AG04450 (cell line): ENCODE measurements around the gene C1D. TPM values are rescaled to one million over a fixed set of nuclear protein-coding genes. Genes with fewer than 3 reads are reported as not detected.

ENCODE experiments used
- CTCF ChIA-PET: fragments of 300-600, 350-600 bp; formaldehyde crosslinking; extraction: SDS; loops from one replicate; lab custom pipeline; 2022; ENCODE audit warnings: antibody characterized with exemption, inconsistent platforms; lab: Charles Lee
- POLR2A ChIA-PET: fragments of 350-600 bp; formaldehyde crosslinking; extraction: SDS; loops from one replicate; lab custom pipeline; 2021; ENCODE audit warnings: antibody characterized with exemption, inconsistent platforms; lab: Yijun Ruan, JAX
- DNase-seq: peaks from one replicate; pipeline ENCODE4 v3.0.0-alpha.2; 2011; ENCODE audit warnings: low read depth, low spot score
- H3K27ac ChIP-seq: one replicate; pipeline ENCODE4 v1.5.1; 2012; ENCODE audit warnings: low read depth, low read length, control low read depth
- H3K27me3 ChIP-seq: one replicate; pipeline ENCODE4 v1.6.0; 2012; ENCODE audit warnings: low read length; ENCODE audit not compliant: control insufficient read depth, insufficient read depth
- H3K4me3 ChIP-seq: 2 replicates; pipeline ENCODE4 v1.5.1; 2011; ENCODE audit warnings: mild to moderate bottlenecking, low read depth, low read length, control low read depth
- H3K9me3 ChIP-seq: 2 replicates; pipeline ENCODE4 v1.5.1; 2012; ENCODE audit warnings: low read length; ENCODE audit not compliant: control insufficient read depth, insufficient read depth
- polyA plus RNA-seq: library from polyadenylated mRNA; depleted of rRNA; stranded (reverse); fragments of >200 nt; gene quantifications from 2 replicates; pipeline ENCODE4 v1.2.3, GENCODE V29; 2011
- TF ChIP-seq, protein P1 (sequence below): IDR thresholded peaks from 2 replicates; pipeline ENCODE4 v1.5.1; 2011; ENCODE audit warnings: low read depth, low read length, control low read depth, inconsistent platforms

C1D gene
- polyA plus RNA-seq, 1 experiment: 45.7 TPM

GRCh38 chr2:68031542-68032160 lies 31.2 kb downstream of the C1D start:
- TF ChIP-seq, protein P1, sequence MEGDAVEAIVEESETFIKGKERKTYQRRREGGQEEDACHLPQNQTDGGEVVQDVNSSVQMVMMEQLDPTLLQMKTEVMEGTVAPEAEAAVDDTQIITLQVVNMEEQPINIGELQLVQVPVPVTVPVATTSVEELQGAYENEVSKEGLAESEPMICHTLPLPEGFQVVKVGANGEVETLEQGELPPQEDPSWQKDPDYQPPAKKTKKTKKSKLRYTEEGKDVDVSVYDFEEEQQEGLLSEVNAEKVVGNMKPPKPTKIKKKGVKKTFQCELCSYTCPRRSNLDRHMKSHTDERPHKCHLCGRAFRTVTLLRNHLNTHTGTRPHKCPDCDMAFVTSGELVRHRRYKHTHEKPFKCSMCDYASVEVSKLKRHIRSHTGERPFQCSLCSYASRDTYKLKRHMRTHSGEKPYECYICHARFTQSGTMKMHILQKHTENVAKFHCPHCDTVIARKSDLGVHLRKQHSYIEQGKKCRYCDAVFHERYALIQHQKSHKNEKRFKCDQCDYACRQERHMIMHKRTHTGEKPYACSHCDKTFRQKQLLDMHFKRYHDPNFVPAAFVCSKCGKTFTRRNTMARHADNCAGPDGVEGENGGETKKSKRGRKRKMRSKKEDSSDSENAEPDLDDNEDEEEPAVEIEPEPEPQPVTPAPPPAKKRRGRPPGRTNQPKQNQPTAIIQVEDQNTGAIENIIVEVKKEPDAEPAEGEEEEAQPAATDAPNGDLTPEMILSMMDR: peak; percentile 69
- DNase-seq: peak; percentile 15
- Histone ChIP-seq H3K9me3 (no peaks in the 10 kb centered on the region), H3K4me3 (no peak overlapping the region), H3K27ac (no peak overlapping the region), H3K27me3 (no peaks in the 10 kb centered on the region)
- ChIA-PET CTCF (interaction anchor here (0.6 to 4.6 kb wide), 40 partner anchors 7 to 1604 kb away, joined by 3 to 30 read pairs (median 3); no protein-coding TSS in a partner anchor), POLR2A (interaction anchor here (0.6 to 1.1 kb wide), 2 partner anchors 186 to 259 kb away, joined by 4 read pairs; no protein-coding TSS in a partner anchor)

GRCh38 chr2:68031043-68031442 lies 31.8 kb downstream of the C1D start:
- ChIA-PET POLR2A (interaction anchor here (0.6 kb wide), 1 partner anchor 259 kb away, joined by 4 read pairs; no protein-coding TSS in a partner anchor), CTCF (interaction anchor here (0.6 to 4.6 kb wide), 40 partner anchors 8 to 1604 kb away, joined by 3 to 30 read pairs (median 4); no protein-coding TSS in a partner anchor)
- H3K4me3 ChIP-seq: no peak overlapping the region
- no peak overlapping the region for H3K27ac ChIP-seq
- no peak for DNase-seq
- TF ChIP-seq, protein P1: no peak
- H3K9me3 ChIP-seq: no peaks in the 10 kb centered on the region
- no peaks in the 10 kb centered on the region for H3K27me3 ChIP-seq

DNA sequence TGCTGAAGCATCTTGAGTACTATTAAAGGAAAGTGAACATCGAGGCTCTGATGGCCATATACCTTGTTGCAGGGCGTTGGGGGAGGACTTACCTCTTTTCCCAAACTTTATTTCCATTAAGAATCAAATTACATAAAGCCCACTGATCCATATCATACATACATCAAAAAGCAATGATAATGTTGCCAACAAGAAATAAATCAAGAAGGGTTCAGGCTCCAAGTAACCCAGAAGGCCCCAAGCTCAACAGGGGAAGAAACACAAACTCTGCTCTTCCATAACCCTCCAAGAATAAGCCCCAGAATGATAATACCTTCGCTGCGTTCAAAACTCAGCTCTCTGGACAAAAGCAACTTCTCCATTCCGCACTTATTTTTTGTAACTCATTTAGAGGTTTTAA lies 32.3 kb downstream of the C1D start:
- ChIA-PET POLR2A (no interaction called here), CTCF (interaction anchor here (0.8 to 4.6 kb wide), 19 partner anchors 9 to 1603 kb away, joined by 3 to 30 read pairs (median 4); no protein-coding TSS in a partner anchor)
- Histone ChIP-seq H3K27me3 (no peaks in the 10 kb centered on the region), H3K27ac (no peak overlapping the region), H3K9me3 (no peaks in the 10 kb centered on the region), H3K4me3 (no peak overlapping the region)
- TF ChIP-seq, protein P1: no peak
- no peak for DNase-seq

- CTCF ChIA-PET: interaction anchor here (0.9 kb wide), 1 partner anchor 1599 kb away, joined by 3 read pairs; no protein-coding TSS in a partner anchor
- H3K27ac ChIP-seq: no peak overlapping the region
- POLR2A ChIA-PET: no interaction called here
Measured at GRCh38 chr2:68027959-68028358, 34.8 kb downstream of the C1D start.

DNA sequence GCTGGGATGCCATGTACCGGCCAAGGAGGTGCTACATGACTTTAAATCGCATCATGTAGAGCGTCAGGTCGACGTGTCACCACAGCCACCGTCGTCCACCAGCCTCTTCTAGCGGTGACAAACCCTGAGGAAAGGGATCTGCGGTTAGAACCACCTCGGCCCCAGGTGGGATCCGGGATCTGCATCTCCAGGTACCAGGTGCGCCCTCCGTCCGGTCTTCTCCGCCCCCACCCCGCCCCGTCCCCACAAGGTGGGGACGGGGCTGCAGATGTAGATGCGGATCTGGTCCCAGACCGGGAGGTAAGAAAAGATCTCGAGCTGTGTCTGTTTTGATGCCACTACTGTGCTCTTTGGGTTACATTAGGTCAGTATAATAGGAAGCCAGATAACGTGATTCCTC lies 38.4 kb downstream of the C1D start:
- H3K27ac ChIP-seq: no peak overlapping the region
- H3K9me3 ChIP-seq: peaks cover 10% of the 10 kb centered on the region; the same call in 1 of the 2 replicates
- DNase-seq: no peak
- no peak overlapping the region for H3K4me3 ChIP-seq
- POLR2A ChIA-PET: no interaction called here
- TF ChIP-seq, protein P1: no peak
- H3K27me3 ChIP-seq: no peaks in the 10 kb centered on the region
- CTCF ChIA-PET: no interaction called here

More at GRCh38 chr2:68027959-68028358, 34.8 kb downstream of the C1D start:
- Histone ChIP-seq H3K4me3 (no peak overlapping the region), H3K27me3 (no peaks in the 10 kb centered on the region), H3K9me3 (peaks cover 10% of the 10 kb centered on the region; the same call in 1 of the 2 replicates)
- TF ChIP-seq, protein P1: no peak
- DNase-seq: no peak
